WI38 (cell line): Measurements from ENCODE around the gene CFAP20DC.

Experiments used
- H3K4me3 ChIP-seq: 2 replicates; pipeline ENCODE4 v1.5.1; 2011; ENCODE audit warnings: low read depth, mild to moderate bottlenecking, control low read depth, low read length
- TF ChIP-seq, protein P1 (sequence below): IDR thresholded peaks from 2 replicates; pipeline ENCODE4 v1.5.1; 2012; ENCODE audit warnings: low read depth, mild to moderate bottlenecking, control low read depth, low read length

CFAP20DC gene

DNA sequence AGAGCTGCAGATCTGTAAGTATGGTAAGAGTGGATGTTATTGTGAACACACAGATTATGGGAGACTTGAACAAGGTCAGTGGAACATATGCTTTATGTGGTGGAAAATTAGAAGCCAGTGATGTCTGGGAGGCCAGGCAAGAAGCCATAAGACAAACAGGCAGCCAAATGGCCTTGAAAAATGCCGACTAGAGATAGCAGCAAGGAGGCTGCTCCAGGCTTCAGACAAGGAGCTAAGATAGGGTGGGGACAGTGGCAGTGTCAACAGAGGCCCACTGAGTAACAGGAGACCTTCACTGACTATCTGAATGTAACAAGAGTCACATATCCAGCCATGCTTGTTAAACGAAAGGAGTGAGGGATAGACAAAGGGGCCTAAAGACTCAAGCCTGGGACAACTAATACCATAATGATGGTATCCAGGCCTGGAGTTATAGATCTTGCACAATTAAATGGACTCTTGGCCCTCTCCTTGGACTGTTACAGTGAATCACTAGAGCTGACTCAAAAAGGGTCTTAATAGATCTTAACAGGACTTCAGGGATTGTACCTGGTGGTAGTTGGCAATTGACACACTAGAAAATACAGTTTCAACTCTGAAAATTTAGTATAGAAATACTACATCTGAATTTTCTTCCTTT, 50.6 kb downstream of the CFAP20DC start:
- TF ChIP-seq, protein P1, sequence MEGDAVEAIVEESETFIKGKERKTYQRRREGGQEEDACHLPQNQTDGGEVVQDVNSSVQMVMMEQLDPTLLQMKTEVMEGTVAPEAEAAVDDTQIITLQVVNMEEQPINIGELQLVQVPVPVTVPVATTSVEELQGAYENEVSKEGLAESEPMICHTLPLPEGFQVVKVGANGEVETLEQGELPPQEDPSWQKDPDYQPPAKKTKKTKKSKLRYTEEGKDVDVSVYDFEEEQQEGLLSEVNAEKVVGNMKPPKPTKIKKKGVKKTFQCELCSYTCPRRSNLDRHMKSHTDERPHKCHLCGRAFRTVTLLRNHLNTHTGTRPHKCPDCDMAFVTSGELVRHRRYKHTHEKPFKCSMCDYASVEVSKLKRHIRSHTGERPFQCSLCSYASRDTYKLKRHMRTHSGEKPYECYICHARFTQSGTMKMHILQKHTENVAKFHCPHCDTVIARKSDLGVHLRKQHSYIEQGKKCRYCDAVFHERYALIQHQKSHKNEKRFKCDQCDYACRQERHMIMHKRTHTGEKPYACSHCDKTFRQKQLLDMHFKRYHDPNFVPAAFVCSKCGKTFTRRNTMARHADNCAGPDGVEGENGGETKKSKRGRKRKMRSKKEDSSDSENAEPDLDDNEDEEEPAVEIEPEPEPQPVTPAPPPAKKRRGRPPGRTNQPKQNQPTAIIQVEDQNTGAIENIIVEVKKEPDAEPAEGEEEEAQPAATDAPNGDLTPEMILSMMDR: no peak

DNA sequence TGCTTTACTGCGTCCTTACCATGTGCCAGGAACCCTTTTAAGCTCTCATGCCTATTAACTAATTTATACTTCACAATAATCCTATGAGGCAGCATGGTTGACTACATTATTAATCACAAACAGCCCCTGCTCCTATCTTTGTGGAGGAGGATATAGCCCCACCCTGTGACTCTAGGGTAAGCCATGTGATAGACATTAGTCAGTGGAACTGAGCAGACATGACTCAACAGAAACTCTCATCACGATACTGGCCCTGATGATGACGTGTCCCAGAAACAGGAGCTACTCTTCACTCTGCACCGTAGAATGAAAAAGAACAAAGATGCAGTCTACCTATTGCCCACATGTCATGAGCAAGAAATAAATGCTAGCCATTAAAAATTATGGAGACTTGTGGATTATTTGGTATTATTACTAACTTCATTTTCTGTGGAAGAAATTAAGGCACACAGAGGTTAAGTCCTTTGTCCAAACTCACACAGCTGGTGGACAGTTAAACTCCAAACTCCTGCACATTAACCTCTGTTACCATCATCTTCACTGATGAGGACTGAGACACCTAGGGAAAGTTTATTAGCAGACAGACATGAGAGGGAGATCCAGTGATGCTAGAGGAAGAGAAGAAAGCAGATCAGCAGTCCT, 51.2 kb downstream of the CFAP20DC start:
- H3K4me3 ChIP-seq: no peak overlapping the region
- TF ChIP-seq, protein P1: no peak

More for the DNA sequence above, 50.6 kb downstream of the CFAP20DC start:
- H3K4me3 ChIP-seq: no peak overlapping the region

- TF ChIP-seq, protein P1: no peak
- no peak overlapping the region for H3K4me3 ChIP-seq
Observed at GRCh38 chr3:58996730-58997129, 53.1 kb downstream of the CFAP20DC start.

GRCh38 chr3:58994746-58995330, 55.0 kb downstream of the CFAP20DC start:
- no peak overlapping the region for H3K4me3 ChIP-seq
- TF ChIP-seq, protein P1: peak; percentile 71

GRCh38 chr3:58993547-58993946, 56.3 kb downstream of the CFAP20DC start:
- H3K4me3 ChIP-seq: no peak overlapping the region
- TF ChIP-seq, protein P1: no peak

DNA sequence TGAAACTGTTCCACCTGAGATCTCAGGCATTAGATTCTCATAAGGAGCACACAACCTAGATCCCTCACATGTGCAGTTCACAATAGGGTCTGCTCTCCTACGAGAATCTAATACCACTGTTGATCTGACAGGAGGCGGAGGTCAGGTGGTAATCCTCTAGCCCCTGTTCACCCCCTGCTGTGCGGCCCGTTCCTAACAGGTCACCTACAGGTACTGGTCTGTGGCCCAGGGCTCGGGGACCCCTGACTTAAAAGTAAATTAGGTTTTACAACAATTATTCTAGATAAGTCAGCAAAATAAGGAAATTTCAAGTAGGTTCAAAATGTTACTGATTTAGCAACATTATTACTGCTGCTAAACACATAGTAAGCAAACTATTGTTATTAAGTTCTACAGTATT, 58.2 kb downstream of the CFAP20DC start:
- TF ChIP-seq, protein P1: no peak
- H3K4me3 ChIP-seq: no peak overlapping the region

- no peak overlapping the region for H3K4me3 ChIP-seq
- TF ChIP-seq, protein P1: no peak
Observed at GRCh38 chr3:58991026-58991425, 58.8 kb downstream of the CFAP20DC start.
